Measurements from ENCODE around the gene TCF25. TPM values are rescaled to one million over a fixed set of nuclear protein-coding genes. Genes with fewer than 3 reads are reported as not detected.
A peak's percentile ranks its signal among the peaks of the same experiment; 100 is the strongest.

TCF25 gene
- total RNA-seq, 1 donor: 163 TPM

DNA sequence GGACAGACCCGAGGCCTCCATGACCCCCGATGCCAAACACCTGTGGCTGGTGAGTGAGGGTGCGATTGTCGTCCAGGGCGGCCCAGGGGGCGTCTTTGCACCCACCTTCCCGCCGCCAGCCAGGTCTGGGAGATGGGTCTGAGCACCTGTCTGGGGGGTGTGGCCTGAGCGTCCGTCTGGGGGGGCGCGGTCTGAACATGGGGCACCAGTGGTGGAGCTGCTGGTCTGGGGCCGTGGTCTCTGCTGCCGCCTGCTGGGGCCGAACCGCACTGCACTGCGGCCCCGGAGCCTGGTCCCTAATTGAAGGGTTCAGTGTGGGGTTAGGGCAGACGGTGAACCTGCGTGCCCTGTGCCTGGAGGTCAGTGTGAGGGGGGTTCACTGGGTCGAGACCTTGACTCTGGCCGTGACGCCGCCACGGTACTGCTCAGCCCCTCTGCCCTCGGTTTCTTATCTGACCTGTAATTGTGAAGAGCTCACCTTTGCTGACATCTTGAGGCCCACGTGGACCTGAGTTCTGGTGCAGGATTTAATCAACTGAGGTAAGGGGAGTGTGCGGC, 12.6 kb upstream of the TCF25 start:
- DNase-seq (ENCODE audit: low read depth): peak; percentile 23
- H3K4me3 ChIP-seq (ENCODE audit: low read depth, low read length): no peak overlapping the region
- TF ChIP-seq CTCF (IDR thresholded peaks at IDR 0.05; ENCODE audit: insufficient read depth, low read length): peak; percentile 95

DNA sequence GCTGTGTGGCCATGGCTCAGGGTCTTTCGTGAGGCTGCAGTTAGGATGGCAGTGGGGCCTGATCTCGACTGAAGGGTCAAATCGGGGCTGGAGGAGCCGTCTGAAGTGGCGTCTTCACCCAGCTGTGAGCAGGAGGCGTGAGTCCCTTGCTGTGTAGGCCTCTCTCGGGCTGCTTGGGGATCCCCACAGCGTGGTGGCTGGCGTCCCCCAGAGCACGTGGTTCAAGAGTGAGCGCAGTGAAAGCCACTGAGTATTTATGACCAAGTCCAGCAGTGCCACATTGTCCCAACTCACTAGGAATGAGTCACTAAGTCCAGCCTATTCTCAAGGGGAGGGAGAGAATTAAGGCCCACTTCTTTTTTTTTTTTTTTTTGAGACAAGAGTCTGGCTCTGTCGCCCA, 11.7 kb upstream of the TCF25 start:
- no peak for DNase-seq (ENCODE audit: low read depth)
- no peak for TF ChIP-seq CTCF (IDR thresholded peaks at IDR 0.05; ENCODE audit: insufficient read depth, low read length)
- H3K4me3 ChIP-seq (ENCODE audit: low read depth, low read length): no peak overlapping the region

DNA sequence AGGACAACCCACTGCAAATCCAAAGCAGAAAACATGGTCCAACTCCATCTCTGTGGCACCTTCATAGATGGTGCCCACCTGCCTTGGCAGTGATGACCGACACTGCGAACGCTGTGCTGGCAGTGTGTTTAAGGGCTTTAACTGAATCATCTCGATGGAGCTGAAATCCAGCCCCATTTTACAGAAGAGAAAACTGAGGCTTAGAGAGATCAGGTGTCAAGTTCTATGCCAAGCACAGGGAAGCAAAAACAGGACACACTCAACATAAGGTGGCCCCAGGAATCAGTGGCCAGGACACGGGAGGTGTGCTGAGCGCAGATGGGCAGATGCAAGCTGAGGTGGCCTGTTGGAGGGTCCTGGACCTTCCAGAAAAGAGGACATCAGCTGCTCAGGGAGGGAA, 10.7 kb upstream of the TCF25 start:
- no peak for TF ChIP-seq CTCF (IDR thresholded peaks at IDR 0.05; ENCODE audit: insufficient read depth, low read length)
- H3K4me3 ChIP-seq (ENCODE audit: low read depth, low read length): no peak overlapping the region
- DNase-seq (ENCODE audit: low read depth): no peak

DNA sequence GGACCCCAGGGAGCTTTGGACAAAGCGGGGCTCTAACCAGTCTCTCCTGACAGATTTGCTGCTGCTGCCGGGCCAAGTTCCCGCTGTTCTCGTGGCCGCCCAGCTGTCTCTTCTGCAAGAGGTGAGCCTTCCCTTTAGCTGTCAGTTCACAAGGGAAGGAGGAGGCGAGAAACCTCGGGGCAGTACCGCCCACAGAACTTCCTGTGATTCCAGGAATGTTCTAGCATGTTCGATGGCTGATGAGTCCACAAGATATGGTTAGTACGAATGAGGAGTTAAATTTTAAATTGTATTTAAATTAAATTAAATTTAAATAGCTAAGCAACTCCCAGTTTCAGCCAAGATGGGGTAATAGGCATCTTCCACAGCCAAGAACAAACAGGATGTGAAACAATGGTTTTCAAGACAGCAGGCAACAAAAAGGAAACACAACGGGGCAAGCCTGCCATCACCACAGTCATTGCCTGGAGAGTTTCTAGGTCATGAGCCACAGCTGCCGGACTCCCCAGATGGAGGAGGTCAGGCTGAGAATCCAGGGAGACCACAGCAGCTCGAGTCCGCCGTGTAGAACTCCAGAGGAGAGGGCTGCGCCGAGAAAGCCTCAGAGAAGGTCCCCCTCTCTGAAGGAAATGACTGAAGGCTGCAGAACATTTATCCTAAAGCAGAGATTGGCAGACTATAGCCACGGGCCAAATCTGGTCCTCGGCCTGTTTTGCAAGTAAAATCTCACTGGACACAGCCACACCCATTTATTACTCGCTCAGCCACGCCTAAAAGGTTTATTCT, 9.5 kb upstream of the TCF25 start:
- peak; percentile 48 for DNase-seq (ENCODE audit: low read depth)
- no peak for TF ChIP-seq CTCF (IDR thresholded peaks at IDR 0.05; ENCODE audit: insufficient read depth, low read length)
- no peak overlapping the region for H3K4me3 ChIP-seq (ENCODE audit: low read depth, low read length)

GRCh38 chr16:89864527-89864820, 8.9 kb upstream of the TCF25 start:
- H3K4me3 ChIP-seq (ENCODE audit: low read depth, low read length): no peak overlapping the region
- peak; percentile 7 for DNase-seq (ENCODE audit: low read depth)

DNA sequence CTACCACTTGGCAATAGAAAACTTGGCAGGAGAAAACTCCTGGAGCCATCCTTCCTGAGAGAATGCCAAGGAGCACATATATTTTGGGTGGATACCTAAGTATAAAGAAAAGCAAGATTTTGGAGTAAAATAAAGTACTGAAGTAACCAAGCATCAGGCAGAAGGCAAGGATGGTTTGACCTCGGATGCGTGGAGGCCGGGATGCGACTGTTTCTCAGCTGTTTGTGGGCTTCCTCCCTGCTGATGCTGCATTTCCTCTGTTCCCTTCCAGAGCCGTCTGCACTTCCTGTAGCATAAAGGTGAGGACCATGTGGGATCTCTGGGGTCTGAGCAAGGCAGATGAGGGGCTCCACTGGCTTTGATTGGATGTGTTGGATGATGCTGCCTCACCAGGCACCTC, 5.5 kb upstream of the TCF25 start:
- no peak for DNase-seq (ENCODE audit: low read depth)
- no peak for TF ChIP-seq CTCF (IDR thresholded peaks at IDR 0.05; ENCODE audit: insufficient read depth, low read length)
- no peak overlapping the region for H3K4me3 ChIP-seq (ENCODE audit: low read depth, low read length)

More at GRCh38 chr16:89864527-89864820, 8.9 kb upstream of the TCF25 start:
- TF ChIP-seq CTCF (IDR thresholded peaks at IDR 0.05; ENCODE audit: insufficient read depth, low read length): no peak

Data from fibroblast of the aortic adventitia (primary cell).